GM23338 (cell line): Measurements from ENCODE around the gene USP32. TPM values are rescaled to one million over a fixed set of nuclear protein-coding genes. Genes with fewer than 3 reads are reported as not detected.

Experiments
- ATAC-seq: fragments of 200-7000 bp; cut with Tn5 transposase; 3 replicates; pipeline ENCODE4 v1.9.1; 2020
- DNase-seq: peaks from one replicate; pipeline ENCODE4 v3.0.0-alpha.2; 2015; ENCODE audit warnings: low spot score
- H2AFZ ChIP-seq: fragments of 200-600 bp; sonication (generic); 2 replicates; pipeline ENCODE4 v1.8.0; 2016; ENCODE audit warnings: antibody characterized with exemption, mild to moderate bottlenecking, moderate library complexity
- H3F3A ChIP-seq: fragments of 200-600 bp; sonication (generic); replicated peaks from 2 replicates; pipeline ENCODE4 v1.8.0; 2017; ENCODE audit warnings: antibody characterized with exemption, mixed run types, low read depth
- H3K27ac ChIP-seq: fragments of 200-600 bp; sonication (generic); 2 replicates; pipeline ENCODE4 v1.6.1; 2016; ENCODE audit warnings: low read depth
- H3K27me3 ChIP-seq: fragments of 200-600 bp; sonication (generic); 2 replicates; pipeline ENCODE4 v1.8.0; 2016; ENCODE audit warnings: mild to moderate bottlenecking, mixed run types, moderate library complexity; ENCODE audit not compliant: insufficient read depth
- H3K36me3 ChIP-seq: fragments of 200-600 bp; sonication (generic); 2 replicates; pipeline ENCODE4 v1.8.0; 2016; ENCODE audit warnings: mild to moderate bottlenecking; ENCODE audit not compliant: insufficient read depth
- H3K4me1 ChIP-seq: fragments of 200-600 bp; sonication (generic); 2 replicates; pipeline ENCODE4 v1.8.0; 2016; ENCODE audit warnings: mild to moderate bottlenecking, moderate library complexity; ENCODE audit not compliant: insufficient read depth
- H3K4me2 ChIP-seq: fragments of 200-600 bp; sonication (generic); 2 replicates; pipeline ENCODE4 v1.7.1; 2017; ENCODE audit warnings: mixed run types
- H3K4me3 ChIP-seq: fragments of 200-600 bp; sonication (generic); 2 replicates; pipeline ENCODE4 v1.6.1; 2016; ENCODE audit warnings: mixed run types
- H3K79me2 ChIP-seq: fragments of 200-600 bp; sonication (generic); replicated peaks from 2 replicates; pipeline ENCODE4 v1.8.0; 2017; ENCODE audit warnings: mild to moderate bottlenecking; ENCODE audit not compliant: insufficient read depth
- H3K9me2 ChIP-seq: fragments of 200-600 bp; sonication (generic); 2 replicates; pipeline ENCODE4 v1.8.0; 2017; ENCODE audit not compliant: insufficient read depth
- H4K20me1 ChIP-seq: fragments of 200-600 bp; sonication (generic); replicated peaks from 2 replicates; pipeline ENCODE4 v1.8.0; 2017; ENCODE audit warnings: mild to moderate bottlenecking; ENCODE audit not compliant: insufficient read depth
- H3K27ac Mint-ChIP-seq: 2 replicates; pipeline ENCODE4 v1.8.0; 2020; ENCODE audit warnings: inconsistent platforms, mild to moderate bottlenecking, moderate library complexity, mixed read lengths
- H3K27me3 Mint-ChIP-seq: 3 replicates; pipeline ENCODE4 v1.8.0; 2022; ENCODE audit warnings: low read depth, mild to moderate bottlenecking, moderate library complexity, mixed read lengths, inconsistent platforms; ENCODE audit not compliant: insufficient read depth, poor library complexity
- H3K36me3 Mint-ChIP-seq: 3 replicates; pipeline ENCODE4 v1.8.0; 2021; ENCODE audit warnings: low read depth, mild to moderate bottlenecking, inconsistent platforms, moderate library complexity, mixed read lengths
- H3K4me1 Mint-ChIP-seq: 3 replicates; pipeline ENCODE4 v1.8.0; 2020; ENCODE audit warnings: mild to moderate bottlenecking, inconsistent platforms, mixed read lengths
- H3K4me3 Mint-ChIP-seq: 3 replicates; pipeline ENCODE4 v1.8.0; 2021; ENCODE audit warnings: moderate library complexity, mild to moderate bottlenecking, inconsistent platforms, mixed read lengths
- H3K9me3 Mint-ChIP-seq: 3 replicates; pipeline ENCODE4 v1.8.0; 2020; ENCODE audit warnings: moderate library complexity, mild to moderate bottlenecking, inconsistent platforms, mixed read lengths
- EZH2phosphoT487 ChIP-seq: fragments of 200-600 bp; sonication (generic); IDR thresholded peaks from one replicate; pipeline ENCODE4 v1.8.1; 2018; ENCODE audit warnings: antibody characterized with exemption; ENCODE audit not compliant: unreplicated experiment
- POLR2AphosphoS5 ChIP-seq: IDR thresholded peaks from 2 replicates; pipeline ENCODE4 v1.6.1; 2016; ENCODE audit warnings: antibody characterized with exemption, low read depth
- STAT1 ChIP-seq: IDR thresholded peaks from one replicate; pipeline ENCODE4 v1.6.1; 2016; ENCODE audit warnings: antibody characterized with exemption; ENCODE audit not compliant: unreplicated experiment
- ZNF114 ChIP-seq: fragments of 250-450 bp; sonication (Bioruptor Pico); IDR thresholded peaks from 2 replicates; pipeline ENCODE4 v1.5.0; 2020; ENCODE audit warnings: mild to moderate bottlenecking, moderate library complexity
- ZNF331 ChIP-seq: fragments of 250-450 bp; sonication (Bioruptor Pico); IDR thresholded peaks from 2 replicates; pipeline ENCODE4 v1.5.0; 2020; ENCODE audit warnings: low read depth, mild to moderate bottlenecking, moderate library complexity
- polyA plus RNA-seq: library from polyadenylated mRNA; unstranded; fragments of >200 nt; fragmentation: Nextera tagmentation; extraction: Ambion mirVana; gene quantifications from 2 replicates; pipeline ENCODE4 v1.2.1, GENCODE V29; 2016
- total RNA-seq: library from RNA; depleted of rRNA; stranded (reverse); fragments of >200 nt; shearing (Covaris generic); gene quantifications from 2 replicates; pipeline ENCODE4 v1.2.3, GENCODE V29; 2014
- TF ChIP-seq, protein P1 (sequence below): IDR thresholded peaks from 2 replicates; pipeline ENCODE4 v1.6.1; 2016; ENCODE audit warnings: antibody characterized with exemption
- TF ChIP-seq, protein P2 (sequence below): IDR thresholded peaks from one replicate; pipeline ENCODE4 v1.6.1; 2018; ENCODE audit warnings: antibody characterized with exemption; ENCODE audit not compliant: unreplicated experiment
- TF ChIP-seq, protein P3 (sequence below), 2 experiments: fragments of 200-600 bp in 1 of 2; sonication (generic) in 1 of 2; conservative IDR thresholded peaks; 2 replicates each; pipeline versions ENCODE4 v1.5.1 to v1.6.1; 2016 to 2017; ENCODE audit warnings: antibody characterized with exemption in 2 of 2, low read depth in 2 of 2, mild to moderate bottlenecking in 2 of 2, moderate library complexity in 1 of 2

The USP32 gene
- total and polyA plus RNA-seq, 2 experiments from 2014 or later = 43.6 to 129 TPM

DNA sequence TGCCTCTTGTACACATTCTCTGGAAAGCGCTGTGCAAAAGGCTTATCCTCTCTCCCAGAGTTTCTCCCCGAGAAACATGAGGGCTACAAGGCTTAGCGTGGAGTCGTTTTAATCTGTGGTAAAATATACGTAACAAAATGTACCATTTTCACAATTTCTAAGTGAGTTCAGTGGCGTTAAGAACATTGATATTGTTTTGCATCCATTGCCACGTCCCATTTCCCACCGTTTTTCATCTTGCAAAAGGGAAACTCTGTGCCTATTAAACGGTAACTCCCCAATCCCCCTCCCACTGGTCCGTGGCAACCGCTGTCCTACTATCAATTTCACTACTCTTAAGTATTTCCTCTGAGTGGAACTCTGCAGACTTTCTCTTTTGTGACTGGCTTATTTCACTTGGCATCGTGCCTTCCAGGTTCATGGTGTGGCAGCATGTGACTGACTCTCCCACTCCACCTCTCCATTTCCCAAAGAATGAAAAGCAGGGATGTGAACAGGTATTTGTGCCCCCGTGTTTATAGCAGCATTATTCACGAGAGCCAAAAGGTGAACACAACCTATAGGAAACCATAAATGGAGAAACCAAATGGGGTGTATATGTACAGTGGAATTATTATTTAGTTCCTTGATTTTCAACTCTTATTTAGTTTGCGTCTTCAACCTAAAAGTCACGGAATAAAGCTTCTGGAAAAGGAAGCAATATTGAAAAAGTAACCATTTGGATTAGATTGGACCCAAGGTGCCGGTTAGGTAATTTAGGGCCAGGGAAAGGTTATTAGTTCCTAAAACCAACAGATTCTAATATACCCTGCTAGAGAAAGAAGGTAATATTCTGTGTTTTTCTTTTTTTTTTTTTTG lies 1.1 kb upstream of the USP32 start:
- ATAC-seq (no peak), DNase-seq (peak; percentile 26)
- Histone ChIP-seq H3K27ac (peak overlapping the region; percentile 95), H3K27me3 (no peaks in the 10 kb centered on the region), H3K4me1 (peaks cover 31% of the 10 kb centered on the region), H3F3A (0 out of 2 replicates have a peak, but pooled peaks cover 6% of the 10 kb centered on the region), H3K36me3 (no peaks in the 10 kb centered on the region), H2AFZ (no peak overlapping the region; the same call in 1 of the 2 replicates), H3K4me2 (peak overlapping the region; percentile 85), H4K20me1 (no peaks in the 10 kb centered on the region; the same call in 1 of the 2 replicates), H3K4me3 (peak overlapping the region; percentile 93), H3K9me2 (no peaks in the 10 kb centered on the region), H3K79me2 (peaks cover 35% of the 10 kb centered on the region)
- Mint-ChIP-seq H3K4me1 (peaks cover 40% of the 10 kb centered on the region), H3K9me3 (no peaks in the 10 kb centered on the region; the same call in 2 of the 3 replicates), H3K36me3 (peaks cover 6% of the 10 kb centered on the region; the same call in 1 of the 3 replicates), H3K4me3 (peak overlapping the region; percentile 95), H3K27ac (peak overlapping the region; percentile 98), H3K27me3 (peaks cover 9% of the 10 kb centered on the region)
- TF ChIP-seq EZH2phosphoT487 (no peak), STAT1 (no peak), ZNF114 (CRISPR knock-in tag) (no peak), ZNF331 (no peak)
- TF ChIP-seq, protein P1, sequence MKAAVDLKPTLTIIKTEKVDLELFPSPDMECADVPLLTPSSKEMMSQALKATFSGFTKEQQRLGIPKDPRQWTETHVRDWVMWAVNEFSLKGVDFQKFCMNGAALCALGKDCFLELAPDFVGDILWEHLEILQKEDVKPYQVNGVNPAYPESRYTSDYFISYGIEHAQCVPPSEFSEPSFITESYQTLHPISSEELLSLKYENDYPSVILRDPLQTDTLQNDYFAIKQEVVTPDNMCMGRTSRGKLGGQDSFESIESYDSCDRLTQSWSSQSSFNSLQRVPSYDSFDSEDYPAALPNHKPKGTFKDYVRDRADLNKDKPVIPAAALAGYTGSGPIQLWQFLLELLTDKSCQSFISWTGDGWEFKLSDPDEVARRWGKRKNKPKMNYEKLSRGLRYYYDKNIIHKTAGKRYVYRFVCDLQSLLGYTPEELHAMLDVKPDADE = no peak
- TF ChIP-seq, protein P2, sequence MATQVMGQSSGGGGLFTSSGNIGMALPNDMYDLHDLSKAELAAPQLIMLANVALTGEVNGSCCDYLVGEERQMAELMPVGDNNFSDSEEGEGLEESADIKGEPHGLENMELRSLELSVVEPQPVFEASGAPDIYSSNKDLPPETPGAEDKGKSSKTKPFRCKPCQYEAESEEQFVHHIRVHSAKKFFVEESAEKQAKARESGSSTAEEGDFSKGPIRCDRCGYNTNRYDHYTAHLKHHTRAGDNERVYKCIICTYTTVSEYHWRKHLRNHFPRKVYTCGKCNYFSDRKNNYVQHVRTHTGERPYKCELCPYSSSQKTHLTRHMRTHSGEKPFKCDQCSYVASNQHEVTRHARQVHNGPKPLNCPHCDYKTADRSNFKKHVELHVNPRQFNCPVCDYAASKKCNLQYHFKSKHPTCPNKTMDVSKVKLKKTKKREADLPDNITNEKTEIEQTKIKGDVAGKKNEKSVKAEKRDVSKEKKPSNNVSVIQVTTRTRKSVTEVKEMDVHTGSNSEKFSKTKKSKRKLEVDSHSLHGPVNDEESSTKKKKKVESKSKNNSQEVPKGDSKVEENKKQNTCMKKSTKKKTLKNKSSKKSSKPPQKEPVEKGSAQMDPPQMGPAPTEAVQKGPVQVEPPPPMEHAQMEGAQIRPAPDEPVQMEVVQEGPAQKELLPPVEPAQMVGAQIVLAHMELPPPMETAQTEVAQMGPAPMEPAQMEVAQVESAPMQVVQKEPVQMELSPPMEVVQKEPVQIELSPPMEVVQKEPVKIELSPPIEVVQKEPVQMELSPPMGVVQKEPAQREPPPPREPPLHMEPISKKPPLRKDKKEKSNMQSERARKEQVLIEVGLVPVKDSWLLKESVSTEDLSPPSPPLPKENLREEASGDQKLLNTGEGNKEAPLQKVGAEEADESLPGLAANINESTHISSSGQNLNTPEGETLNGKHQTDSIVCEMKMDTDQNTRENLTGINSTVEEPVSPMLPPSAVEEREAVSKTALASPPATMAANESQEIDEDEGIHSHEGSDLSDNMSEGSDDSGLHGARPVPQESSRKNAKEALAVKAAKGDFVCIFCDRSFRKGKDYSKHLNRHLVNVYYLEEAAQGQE = no peak

DNA sequence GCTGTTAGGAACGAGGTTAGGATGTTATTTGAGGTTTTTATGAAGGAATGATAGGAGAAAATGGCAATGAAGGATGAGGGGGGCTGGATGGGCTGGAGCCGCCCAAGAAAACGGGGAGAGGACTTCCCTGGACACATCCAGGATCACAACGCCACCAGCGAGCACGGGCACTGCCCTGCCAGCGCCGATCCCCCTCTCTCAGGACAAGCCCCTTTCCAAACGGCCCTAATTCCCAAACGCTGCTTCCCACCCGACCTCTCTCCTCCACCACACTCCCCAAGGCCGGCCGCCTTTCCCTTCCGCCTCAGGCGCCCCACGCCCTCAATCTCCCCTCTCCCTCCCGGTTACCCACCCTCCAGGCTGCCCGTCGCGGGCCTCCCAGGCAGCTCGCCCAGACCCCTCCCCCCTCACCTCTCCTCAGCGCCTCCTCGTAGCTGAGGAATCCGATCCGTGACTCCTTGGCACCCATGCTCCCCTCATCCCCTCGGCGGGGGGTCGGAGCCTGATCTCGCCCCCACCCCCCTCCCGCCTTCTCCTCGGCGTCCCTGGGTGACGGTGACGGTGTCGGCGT lies 377 bp downstream of the USP32 start:
- Histone ChIP-seq H3K4me3 (peak overlapping the region; percentile 93), H4K20me1 (no peaks in the 10 kb centered on the region; the same call in 1 of the 2 replicates), H3F3A (0 out of 2 replicates have a peak, but pooled peaks cover 6% of the 10 kb centered on the region), H3K36me3 (no peaks in the 10 kb centered on the region), H3K4me1 (peaks cover 47% of the 10 kb centered on the region), H3K9me2 (no peaks in the 10 kb centered on the region), H3K27ac (peak overlapping the region; percentile 95), H3K27me3 (no peaks in the 10 kb centered on the region), H2AFZ (no peak overlapping the region), H3K79me2 (peaks cover 51% of the 10 kb centered on the region), H3K4me2 (peak overlapping the region; percentile 85)
- Mint-ChIP-seq H3K9me3 (no peaks in the 10 kb centered on the region; the same call in 2 of the 3 replicates), H3K27ac (peak overlapping the region; percentile 92), H3K4me1 (peaks cover 48% of the 10 kb centered on the region), H3K27me3 (peaks cover 9% of the 10 kb centered on the region), H3K4me3 (peak overlapping the region; percentile 95), H3K36me3 (peaks cover 6% of the 10 kb centered on the region; the same call in 1 of the 3 replicates)
- TF ChIP-seq, protein P1 = 0 out of 2 replicates have a peak, but pooled peaks have one; percentile 18
- TF ChIP-seq POLR2AphosphoS5 = peak; percentile 39
- TF ChIP-seq, protein P3, sequence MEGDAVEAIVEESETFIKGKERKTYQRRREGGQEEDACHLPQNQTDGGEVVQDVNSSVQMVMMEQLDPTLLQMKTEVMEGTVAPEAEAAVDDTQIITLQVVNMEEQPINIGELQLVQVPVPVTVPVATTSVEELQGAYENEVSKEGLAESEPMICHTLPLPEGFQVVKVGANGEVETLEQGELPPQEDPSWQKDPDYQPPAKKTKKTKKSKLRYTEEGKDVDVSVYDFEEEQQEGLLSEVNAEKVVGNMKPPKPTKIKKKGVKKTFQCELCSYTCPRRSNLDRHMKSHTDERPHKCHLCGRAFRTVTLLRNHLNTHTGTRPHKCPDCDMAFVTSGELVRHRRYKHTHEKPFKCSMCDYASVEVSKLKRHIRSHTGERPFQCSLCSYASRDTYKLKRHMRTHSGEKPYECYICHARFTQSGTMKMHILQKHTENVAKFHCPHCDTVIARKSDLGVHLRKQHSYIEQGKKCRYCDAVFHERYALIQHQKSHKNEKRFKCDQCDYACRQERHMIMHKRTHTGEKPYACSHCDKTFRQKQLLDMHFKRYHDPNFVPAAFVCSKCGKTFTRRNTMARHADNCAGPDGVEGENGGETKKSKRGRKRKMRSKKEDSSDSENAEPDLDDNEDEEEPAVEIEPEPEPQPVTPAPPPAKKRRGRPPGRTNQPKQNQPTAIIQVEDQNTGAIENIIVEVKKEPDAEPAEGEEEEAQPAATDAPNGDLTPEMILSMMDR (conservative IDR thresholded peaks at IDR 0.05; ENCODE audit: low read depth in 2 of 2) = no peak
- peak; percentile 78 for DNase-seq
- ATAC-seq = peak; percentile 68
